Gastrocnemius medialis (tissue), 4 donors: ENCODE measurements around the gene RUVBL2.

Source experiments
- POLR2A ChIP-seq, 2 donors: fragments of 450-650 bp; IDR thresholded peaks; one replicate each; pipeline ENCODE4 v1.6.1; 2017; ENCODE audit warnings: antibody characterized with exemption in 2 of 2, mild to moderate bottlenecking in 2 of 2, moderate library complexity in 2 of 2
- TF ChIP-seq, protein P1 (sequence below), 5 experiments: fragments of 450-650 bp in 3 of 5; fragments of 200-600 bp in 2 of 5; sonication (generic) in 2 of 5; IDR thresholded peaks in 4 of 5; conservative IDR thresholded peaks in 1 of 5; 1 replicate in 4 of 5; 2 replicates in 1 of 5; pipeline ENCODE4 v1.5.1; 2016 to 2019; ENCODE audit warnings: antibody characterized with exemption in 5 of 5, mild to moderate bottlenecking in 3 of 5, moderate library complexity in 3 of 5

- TF ChIP-seq, protein P1, sequence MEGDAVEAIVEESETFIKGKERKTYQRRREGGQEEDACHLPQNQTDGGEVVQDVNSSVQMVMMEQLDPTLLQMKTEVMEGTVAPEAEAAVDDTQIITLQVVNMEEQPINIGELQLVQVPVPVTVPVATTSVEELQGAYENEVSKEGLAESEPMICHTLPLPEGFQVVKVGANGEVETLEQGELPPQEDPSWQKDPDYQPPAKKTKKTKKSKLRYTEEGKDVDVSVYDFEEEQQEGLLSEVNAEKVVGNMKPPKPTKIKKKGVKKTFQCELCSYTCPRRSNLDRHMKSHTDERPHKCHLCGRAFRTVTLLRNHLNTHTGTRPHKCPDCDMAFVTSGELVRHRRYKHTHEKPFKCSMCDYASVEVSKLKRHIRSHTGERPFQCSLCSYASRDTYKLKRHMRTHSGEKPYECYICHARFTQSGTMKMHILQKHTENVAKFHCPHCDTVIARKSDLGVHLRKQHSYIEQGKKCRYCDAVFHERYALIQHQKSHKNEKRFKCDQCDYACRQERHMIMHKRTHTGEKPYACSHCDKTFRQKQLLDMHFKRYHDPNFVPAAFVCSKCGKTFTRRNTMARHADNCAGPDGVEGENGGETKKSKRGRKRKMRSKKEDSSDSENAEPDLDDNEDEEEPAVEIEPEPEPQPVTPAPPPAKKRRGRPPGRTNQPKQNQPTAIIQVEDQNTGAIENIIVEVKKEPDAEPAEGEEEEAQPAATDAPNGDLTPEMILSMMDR (IDR thresholded peaks at IDR 0.05 in 4 of 5, conservative IDR thresholded peaks at IDR 0.05 in 1 of 5): no peak
- TF ChIP-seq POLR2A (IDR thresholded peaks at IDR 0.05): no peak
Measured at GRCh38 chr19:49042177-49042576, 48.5 kb downstream of the RUVBL2 start.
